Stomach (tissue), 9 donors: ENCODE results near the gene TBC1D14. TPM values are rescaled to one million over a fixed set of nuclear protein-coding genes. Genes with fewer than 3 reads are reported as not detected.
A peak's percentile ranks its signal among the peaks of the same experiment; 100 is the strongest.

Experiments used
- DNase-seq, 2 donors: peaks; one replicate each; pipeline versions ENCODE4 v3.0.0 to v3.0.0-alpha.2; 2013 to 2019
- H3K27ac ChIP-seq, 5 donors: fragments of 200-600 bp in 4 of 5; sonication (generic) in 4 of 5; one replicate each; pipeline ENCODE4 v1.5.1; 2013 to 2019; ENCODE audit warnings: mild to moderate bottlenecking in 1 of 5, moderate library complexity in 1 of 5
- H3K27me3 ChIP-seq, 3 donors: fragments of 200-600 bp; sonication (generic); one replicate each; pipeline ENCODE4 v1.5.1; 2017 to 2019; ENCODE audit warnings: mixed run types in 1 of 3
- H3K36me3 ChIP-seq, 4 donors: fragments of 200-600 bp; sonication (generic); 1 replicate in 3 of 4; 2 replicates in 1 of 4; pipeline ENCODE4 v1.5.1; 2016 to 2019
- H3K4me1 ChIP-seq, 4 donors: fragments of 200-600 bp; sonication (generic); one replicate each; pipeline ENCODE4 v1.5.1; 2016 to 2019
- H3K4me3 ChIP-seq, 4 donors: fragments of 200-600 bp; sonication (generic) in 3 of 4; one replicate each; pipeline ENCODE4 v1.5.1; 2016 to 2019; ENCODE audit warnings: mild to moderate bottlenecking in 1 of 4
- H3K9me3 ChIP-seq, 4 donors: fragments of 200-600 bp; sonication (generic); one replicate each; pipeline ENCODE4 v1.5.1; 2016 to 2019
- CTCF ChIP-seq, 7 experiments: fragments of 450-650 bp in 4 of 7; fragments of 200-600 bp in 3 of 7; sonication (generic) in 3 of 7; IDR thresholded peaks; one replicate each; pipeline ENCODE4 v1.5.1; 2016 to 2019; ENCODE audit warnings: antibody characterized with exemption in 7 of 7, control low read depth in 2 of 7, mild to moderate bottlenecking in 1 of 7
- EP300 ChIP-seq: sonication (generic); formaldehyde crosslinking; IDR thresholded peaks from one replicate; pipeline ENCODE4 v1.6.1; 2017; ENCODE audit warnings: antibody characterized with exemption
- POLR2A ChIP-seq, 4 donors: fragments of 450-650 bp; IDR thresholded peaks; one replicate each; pipeline ENCODE4 v1.6.1; 2016; ENCODE audit warnings: antibody characterized with exemption in 4 of 4, control low read depth in 2 of 4, mild to moderate bottlenecking in 1 of 4, moderate library complexity in 1 of 4
- POLR2AphosphoS5 ChIP-seq, 3 donors: sonication (generic); formaldehyde crosslinking; IDR thresholded peaks; one replicate each; pipeline ENCODE4 v1.6.1; 2016; ENCODE audit warnings: antibody characterized with exemption in 3 of 3
- WGBS, 5 donors: extraction: QIAGEN DNeasy Blood & Tissue Kit in 3 of 5; methylation state at CpG; one replicate each; pipeline versions ENCODE4 v1.1.5 to v1.1.7; 2013 to 2018; 5-methylcytosine and 5-hydroxymethylcytosine counted together
- intact Hi-C: fragments of 100-400 bp; cut with DNase I; formaldehyde crosslinking; loops from one replicate; pipeline ENCODE4 v1.15.1; 2023; ENCODE audit warnings: low total_unique reads
- polyA plus RNA-seq, 3 donors: library from polyadenylated mRNA; stranded (reverse); fragments of 200-250 nt; gene quantifications; one replicate each; pipeline ENCODE4 v1.2.3, GENCODE V29; 2013
- total RNA-seq, 5 donors: library from RNA; depleted of rRNA; stranded (reverse); fragments of >200 nt; gene quantifications; one replicate each; pipeline versions ENCODE4 v1.1.0 to v1.2.3, GENCODE V29; 2014 to 2016
- donor health status: healthy with polysubstance abuse.
- donor health status: Bipolar disorder and iron deficiency.
- donor health status: healthy.

Gene TBC1D14
- total and polyA plus RNA-seq, 8 donors: 19.5 to 72.4 (median 40.4) TPM

DNA sequence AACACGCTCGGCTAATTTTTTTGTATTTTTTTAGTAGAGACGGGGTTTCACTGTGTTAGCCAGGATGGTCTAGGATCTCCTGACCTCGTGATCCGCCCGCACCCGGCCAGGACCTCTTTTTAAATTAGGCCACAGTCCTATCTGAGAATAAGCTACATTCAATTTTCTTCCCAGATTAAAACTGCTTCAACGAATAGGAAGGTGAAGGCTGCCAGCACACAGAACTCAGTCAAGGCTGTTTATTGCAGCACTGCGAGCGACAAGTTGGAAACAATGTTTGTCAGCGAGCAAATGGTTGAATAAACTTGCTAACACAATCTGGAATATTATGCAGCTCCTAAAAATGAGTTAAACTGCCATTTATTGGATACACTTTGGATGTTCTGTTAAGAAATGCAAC is 156.4 kb downstream of the TBC1D14 start:
- no peak for DNase-seq
- TF ChIP-seq EP300 (no peak), POLR2AphosphoS5 (IDR thresholded peaks at IDR 0.05) (no peak), POLR2A (IDR thresholded peaks at IDR 0.05) (no peak), CTCF (IDR thresholded peaks at IDR 0.05) (no peak)

DNA sequence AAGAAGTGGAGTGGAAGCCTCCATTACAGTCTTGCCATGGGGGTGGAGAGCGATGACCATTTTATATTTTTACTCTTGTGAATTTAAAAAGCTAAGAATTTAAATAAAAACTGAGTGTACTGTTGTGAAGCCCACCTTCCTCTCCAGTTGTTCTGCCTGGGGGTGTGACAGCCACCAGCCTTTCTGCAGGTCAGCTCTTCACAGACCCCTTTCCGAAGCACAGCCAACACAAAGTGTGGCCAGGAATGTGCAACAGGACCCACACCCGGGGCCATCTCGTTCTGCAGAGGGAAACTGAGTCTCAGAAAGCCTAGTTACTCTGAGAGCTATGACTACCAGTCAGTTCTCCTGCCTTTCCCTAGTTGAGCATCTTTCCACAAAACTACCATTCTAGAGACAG is 156.9 kb downstream of the TBC1D14 start:
- Histone ChIP-seq H3K4me1 (peaks cover 23 to 67% (median 44%) of the 10 kb centered on the region in 4 donors), H3K36me3 (peaks cover 25 to 38% (median 30%) of the 10 kb centered on the region in 4 donors), H3K27me3 (no peaks in the 10 kb centered on the region), H3K4me3 (peak overlapping the region; percentile 82 to 97 (median 90)), H3K9me3 (no peaks in the 10 kb centered on the region), H3K27ac (peak overlapping the region in 3 of 5 donors; percentile 93 to 96 (median 93))
- DNase-seq: no peak
- intact Hi-C loops: no loop called here
- 78 to 91% (median 87%) methylated on average over 4 of the region's 4 CpGs for WGBS, 5 donors
- no peak for TF ChIP-seq CTCF (IDR thresholded peaks at IDR 0.05)
- TF ChIP-seq POLR2AphosphoS5 (IDR thresholded peaks at IDR 0.05): no peak
- no peak for TF ChIP-seq POLR2A (IDR thresholded peaks at IDR 0.05)
- no peak for TF ChIP-seq EP300

More for the DNA sequence above, 156.4 kb downstream of the TBC1D14 start:
- intact Hi-C loops: no loop called here
- peaks cover 23 to 66% (median 42%) of the 10 kb centered on the region in 4 donors for H3K4me1 ChIP-seq
- 93 to 95% (median 95%) methylated on average over 11 of the region's 11 CpGs for WGBS, 5 donors
- H3K27me3 ChIP-seq: no peaks in the 10 kb centered on the region
- H3K36me3 ChIP-seq: peaks cover 30 to 43% (median 35%) of the 10 kb centered on the region in 4 donors
- peak overlapping the region in 1 of 4 donors; percentile 83 for H3K4me3 ChIP-seq
- H3K27ac ChIP-seq: peak overlapping the region in 1 of 5 donors; percentile 93
- no peaks in the 10 kb centered on the region for H3K9me3 ChIP-seq

- Histone ChIP-seq H3K4me3 (peak overlapping the region; percentile 82 to 97 (median 90)), H3K27me3 (no peaks in the 10 kb centered on the region), H3K4me1 (peaks cover 23 to 67% (median 44%) of the 10 kb centered on the region in 4 donors), H3K36me3 (peaks cover 19 to 32% (median 25%) of the 10 kb centered on the region in 4 donors), H3K9me3 (no peaks in the 10 kb centered on the region), H3K27ac (peak overlapping the region; percentile 92 to 96 (median 93))
- intact Hi-C loops: no loop called here
- WGBS, 5 donors: 0 to 5% (median 2%) methylated on average over 13 of the region's 13 CpGs
- DNase-seq: no peak
- TF ChIP-seq EP300: no peak
- no peak for TF ChIP-seq CTCF (IDR thresholded peaks at IDR 0.05)
- no peak for TF ChIP-seq POLR2A (IDR thresholded peaks at IDR 0.05)
Observed at GRCh38 chr4:7067126-7067451, 157.5 kb downstream of the TBC1D14 start.

GRCh38 chr4:7067452-7068278 is 158.0 kb downstream of the TBC1D14 start, which contains the start of gene GRPEL1:
TSS of gene GRPEL1 (minus strand) at chr4:7068064. CDS start at chr4:7068032, 32 bp downstream.
- peak; percentile 100 for DNase-seq
- no peaks in the 10 kb centered on the region for H3K27me3 ChIP-seq
- H3K4me3 ChIP-seq: peak within 1 kb of the TSS; percentile 82 to 97 (median 90)
- intact Hi-C loops: no loop called here
- H3K9me3 ChIP-seq: no peaks in the 10 kb centered on the region
- 0 to 2% (median 0%) methylated on average over 23 to 81 of the region's 81 CpGs for WGBS, 5 donors
- peak within 1 kb of the TSS; percentile 92 to 96 (median 93) for H3K27ac ChIP-seq
- H3K36me3 ChIP-seq: peaks cover 15 to 26% (median 22%) of the 10 kb centered on the region in 4 donors
- peaks cover 23 to 66% (median 44%) of the 10 kb centered on the region in 4 donors for H3K4me1 ChIP-seq
- TF ChIP-seq POLR2A (IDR thresholded peaks at IDR 0.05): peak in 2 of 4 donors; percentile 90 to 94
- no peak for TF ChIP-seq EP300
- peak; percentile 98 to 100 (median 100) for TF ChIP-seq POLR2AphosphoS5 (IDR thresholded peaks at IDR 0.05)
